Activated naive CD8-positive, alpha-beta T cell treated with anti-CD3 and anti-CD28 coated beads, Interleukin-2, amount 50 U/mL, for 16 hours (primary cell): ENCODE measurements around the gene ZNF33A.
"Not testable (repeated sequence)": the region's sequence is repeated elsewhere in the genome, so short reads cannot be mapped to it uniquely, and the experiment has no call there.

Source experiments
- DNase-seq: peaks from one replicate; pipeline ENCODE4 v3.0.0-alpha.2; 2020; ENCODE audit warnings: low read depth, low spot score

ZNF33A gene

DNA sequence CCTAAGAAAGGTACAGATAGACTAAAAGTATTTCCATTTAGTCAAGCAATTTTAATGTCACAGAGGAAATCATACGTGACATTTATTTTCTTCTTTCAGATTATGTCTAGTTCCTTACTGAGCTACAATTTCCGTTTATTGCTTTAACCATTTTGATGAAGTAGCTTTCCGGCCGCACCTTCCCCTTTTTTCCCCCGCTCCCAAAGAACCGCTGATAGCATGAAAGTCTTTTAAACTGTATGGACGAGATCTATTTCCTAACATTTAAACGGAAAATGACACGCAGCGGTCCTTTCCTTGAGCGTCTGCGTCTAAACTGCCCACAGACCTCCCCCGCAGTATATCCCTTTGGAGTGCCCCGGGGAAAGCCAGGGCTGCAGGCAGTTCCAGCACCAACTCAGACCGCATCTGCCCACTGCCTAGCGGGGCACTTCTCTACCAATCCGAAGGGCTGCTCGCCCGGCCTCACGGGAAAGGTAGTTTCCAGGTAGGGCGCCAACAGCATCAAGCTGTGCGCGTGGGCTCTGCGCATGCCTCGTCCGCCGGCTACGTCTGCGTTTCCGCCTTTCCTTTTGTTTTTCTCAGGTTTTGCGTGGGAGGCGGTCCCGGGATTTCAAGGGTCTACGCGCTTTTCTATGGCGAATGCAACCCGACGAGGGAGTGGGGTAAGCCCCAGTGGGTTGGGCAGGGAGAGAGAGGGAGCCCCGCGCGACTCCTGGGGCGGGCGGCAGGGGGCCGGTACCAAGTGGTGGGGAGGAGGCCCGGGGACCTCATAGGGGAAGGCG is at the start of gene ZNF33A:
ZNF33A (plus strand) TSS at position 557 of the 785 bp plus-strand sequence. CDS start 1,667 bp downstream, outside the sequence.
- DNase-seq: peak; percentile 69

DNA sequence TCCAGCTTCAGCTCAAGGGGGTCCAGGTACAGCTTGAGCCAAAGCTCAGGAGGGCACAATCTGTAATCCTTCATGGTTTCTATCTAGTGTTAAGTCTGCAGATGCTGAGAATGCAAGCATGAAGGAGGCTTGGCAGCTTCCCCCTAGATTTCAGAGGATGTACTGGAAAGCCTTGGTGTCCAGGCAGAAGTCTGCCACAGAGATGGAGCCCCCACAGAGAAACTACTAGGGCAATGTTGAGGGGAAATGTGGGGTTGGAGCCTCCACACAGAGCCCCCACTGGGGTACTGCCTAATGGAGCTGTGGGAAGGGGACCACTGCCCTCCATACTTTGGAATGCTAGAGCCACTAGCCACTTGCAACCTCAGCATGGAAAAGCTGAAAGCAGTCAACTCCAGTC is 45.5 kb upstream of the ZNF33A start:
- no peak for DNase-seq

DNA sequence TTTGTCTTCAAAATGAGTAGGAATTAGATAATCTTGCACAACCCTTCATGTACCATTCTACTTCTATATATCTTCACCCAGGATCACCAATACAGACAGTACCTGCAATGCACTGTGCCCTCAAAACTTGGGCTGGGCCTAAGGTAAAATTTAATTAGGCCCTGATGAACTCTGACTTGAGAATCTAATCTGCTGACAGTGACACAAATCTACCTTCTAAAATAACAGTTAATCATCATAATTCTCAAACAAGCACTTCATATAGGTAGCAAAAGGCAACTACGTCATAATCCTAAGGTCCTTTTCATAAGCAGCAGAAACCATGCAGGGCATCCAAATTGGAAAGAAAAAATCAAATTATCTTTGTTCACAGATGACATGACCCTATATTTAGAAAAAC is 38.1 kb upstream of the ZNF33A start:
- DNase-seq: no peak

DNA sequence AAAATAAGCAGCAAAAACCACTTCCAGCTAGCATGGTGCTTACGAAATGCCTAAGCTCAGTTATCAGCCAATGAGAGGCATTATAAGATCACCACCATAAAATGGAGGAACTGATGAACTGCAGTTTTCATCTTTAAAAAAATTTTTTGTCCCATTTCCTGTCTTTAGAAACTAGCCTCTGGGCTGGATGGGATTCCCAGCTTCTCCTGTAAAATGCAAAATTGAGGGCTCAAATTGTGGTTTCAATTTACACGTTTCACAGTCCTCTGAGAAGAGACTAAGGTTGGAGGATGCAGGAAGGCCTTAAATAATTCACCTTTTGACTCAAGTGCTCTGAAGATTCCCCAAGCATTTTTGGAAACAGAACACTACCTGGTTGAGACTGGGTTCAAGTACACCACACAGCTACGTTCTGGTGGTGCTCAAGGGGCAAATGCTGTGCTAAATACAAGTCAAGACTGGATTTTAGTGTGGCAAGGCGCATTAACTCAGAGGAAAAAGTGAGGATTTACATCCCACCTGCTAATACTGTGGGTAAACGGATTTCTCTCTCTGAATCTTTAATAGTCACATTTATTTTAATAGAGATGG is 35.0 kb upstream of the ZNF33A start:
- DNase-seq: no peak

DNA sequence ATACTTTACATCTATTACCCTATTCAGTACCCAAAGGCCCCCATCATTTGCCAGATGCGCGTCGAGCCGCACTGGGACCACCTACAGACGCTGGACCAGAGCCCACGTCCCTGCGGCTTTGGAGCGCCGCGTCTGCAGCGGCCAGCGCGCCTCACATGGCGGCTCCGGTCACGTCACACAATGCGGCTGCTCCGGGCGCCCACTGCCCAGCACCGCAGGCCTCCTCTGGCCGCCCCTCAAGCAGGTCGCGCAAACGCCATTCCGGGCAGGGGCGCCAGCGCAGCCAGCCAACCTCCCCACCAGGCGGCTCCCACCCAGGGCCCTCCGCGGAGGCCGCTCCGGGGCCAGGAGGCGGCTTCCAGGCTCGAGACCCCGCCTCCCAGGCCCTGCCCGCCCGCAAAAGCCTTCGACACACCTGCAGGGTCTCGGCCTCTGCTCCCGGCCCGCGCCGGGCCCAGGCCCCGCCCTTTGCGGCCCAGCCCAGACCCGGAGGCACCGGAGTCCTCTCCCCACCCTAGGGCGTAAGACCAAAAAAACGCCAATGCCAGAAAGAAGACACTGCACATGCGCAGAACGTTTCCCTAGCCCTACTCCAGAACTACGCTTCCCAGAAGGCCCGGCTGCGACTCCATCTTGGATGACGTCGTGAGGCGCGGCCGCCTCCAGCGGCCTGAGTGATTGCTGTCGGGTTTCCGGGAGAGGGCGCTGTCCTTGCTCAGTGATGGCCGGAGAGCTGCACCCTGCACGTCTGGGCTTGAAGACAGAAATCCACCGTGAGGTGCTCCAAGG is 34.2 kb upstream of the ZNF33A start, which contains the start of gene ZNF25:
ZNF25 (minus strand) TSS at position 557 of the 789 bp plus-strand sequence. CDS start 4,925 bp downstream, outside the sequence.
- DNase-seq: peak; percentile 93

DNA sequence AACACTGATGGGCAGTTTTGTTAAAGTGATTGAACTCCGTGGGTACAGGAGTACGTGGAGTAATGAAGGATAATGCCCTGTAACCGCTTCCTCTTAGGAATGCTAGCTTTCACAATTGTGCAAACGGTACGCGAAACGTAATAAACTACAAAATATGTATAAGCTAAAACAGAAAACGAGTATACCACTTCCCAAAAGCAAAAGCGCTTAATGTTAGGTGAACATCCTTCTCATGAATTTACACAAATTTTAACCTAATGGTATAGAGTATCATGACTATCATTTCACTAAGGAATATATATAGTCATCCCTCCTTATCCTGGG is 33.6 kb upstream of the ZNF33A start:
- no peak for DNase-seq

DNA sequence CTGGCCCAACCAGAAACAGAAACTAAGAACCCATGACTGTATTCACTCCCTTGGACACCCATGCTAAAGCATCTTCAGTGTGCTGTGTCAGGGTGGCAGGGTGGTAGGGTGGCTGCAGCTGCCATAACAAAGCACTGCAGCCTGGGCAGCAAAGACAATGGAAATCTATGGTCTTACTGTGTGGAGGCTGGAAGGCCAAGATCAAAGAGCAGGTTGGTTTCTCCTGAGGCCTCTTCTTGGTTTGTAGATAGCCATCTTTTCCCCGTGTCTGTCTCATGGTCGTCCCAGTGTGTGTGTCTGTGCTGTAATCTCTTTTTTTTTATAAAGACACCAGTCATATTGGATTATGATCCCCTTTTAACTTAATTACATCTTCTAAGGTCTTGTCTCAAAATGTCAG is 18.8 kb upstream of the ZNF33A start:
- no peak for DNase-seq

DNA sequence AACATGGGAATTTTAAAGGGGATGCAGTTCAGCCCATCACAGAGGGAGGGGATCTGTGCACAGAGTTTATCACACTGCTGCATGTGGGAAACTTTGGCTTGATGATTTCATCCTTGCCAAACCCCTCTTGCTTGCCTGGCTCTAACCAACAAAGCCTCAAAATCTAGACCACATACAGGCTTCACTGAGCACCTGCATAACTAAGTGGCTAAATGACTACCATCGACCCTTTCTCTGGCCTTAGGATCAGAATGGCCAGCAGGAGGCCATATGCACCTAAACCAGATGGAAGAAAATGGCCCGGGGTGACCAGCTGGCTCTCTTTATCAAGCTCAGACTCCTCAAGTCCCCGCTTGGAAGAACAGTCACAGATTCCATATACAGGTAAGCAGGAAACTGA is 18.4 kb upstream of the ZNF33A start:
- DNase-seq: no peak

DNA sequence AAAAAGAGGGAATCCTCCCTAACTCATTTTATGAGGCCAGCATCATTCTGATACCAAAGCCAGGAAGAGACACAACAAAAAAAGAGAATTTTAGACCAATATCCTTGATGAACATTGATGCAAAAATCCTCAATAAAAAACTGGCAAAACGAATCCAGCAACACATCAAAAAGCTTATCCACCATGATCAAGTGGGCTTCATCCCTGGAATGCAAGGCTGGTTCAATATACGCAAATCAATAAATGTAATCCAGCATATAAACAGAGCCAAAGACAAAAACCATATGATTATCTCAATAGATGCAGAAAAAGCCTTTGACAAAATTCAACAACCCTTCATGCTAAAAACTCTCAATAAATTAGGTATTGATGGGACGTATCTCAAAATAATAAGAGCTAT is 11.6 kb upstream of the ZNF33A start:
- not testable (repeated sequence) for DNase-seq

DNA sequence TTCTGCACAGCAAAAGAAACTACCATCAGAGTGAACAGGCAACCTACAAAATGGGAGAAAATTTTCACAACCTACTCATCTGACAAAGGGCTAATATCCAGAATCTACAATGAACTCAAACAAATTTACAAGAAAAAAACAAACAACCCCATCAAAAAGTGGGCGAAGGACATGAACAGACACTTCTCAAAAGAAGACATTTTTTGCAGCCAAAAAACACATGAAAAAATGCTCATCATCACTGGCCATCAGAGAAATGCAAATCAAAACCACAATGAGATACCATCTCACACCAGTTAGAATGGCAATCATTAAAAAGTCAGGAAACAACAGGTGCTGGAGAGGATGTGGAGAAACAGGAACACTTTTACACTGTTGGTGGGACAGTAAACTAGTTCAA is 10.0 kb upstream of the ZNF33A start:
- DNase-seq: not testable (repeated sequence)

DNA sequence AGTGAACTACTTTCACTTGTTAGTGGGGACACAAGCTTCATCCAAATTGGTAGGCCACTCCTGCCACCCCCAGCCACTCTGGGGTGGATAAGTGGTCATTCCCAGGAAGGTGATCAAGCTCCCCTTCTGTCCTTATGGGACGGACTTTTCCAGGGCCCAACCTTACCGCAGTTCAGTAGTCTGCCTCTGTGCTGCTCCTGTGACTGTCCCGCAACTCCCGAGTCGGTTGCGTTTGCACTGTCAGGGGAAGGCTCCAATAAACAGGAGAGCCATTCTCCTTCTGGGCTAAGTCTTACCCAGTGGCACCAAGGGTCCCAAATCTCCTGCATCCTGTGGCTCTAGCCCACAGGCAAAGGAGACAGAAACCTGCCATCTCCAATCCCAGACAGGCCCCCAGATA is 7.4 kb upstream of the ZNF33A start:
- DNase-seq: no peak

DNA sequence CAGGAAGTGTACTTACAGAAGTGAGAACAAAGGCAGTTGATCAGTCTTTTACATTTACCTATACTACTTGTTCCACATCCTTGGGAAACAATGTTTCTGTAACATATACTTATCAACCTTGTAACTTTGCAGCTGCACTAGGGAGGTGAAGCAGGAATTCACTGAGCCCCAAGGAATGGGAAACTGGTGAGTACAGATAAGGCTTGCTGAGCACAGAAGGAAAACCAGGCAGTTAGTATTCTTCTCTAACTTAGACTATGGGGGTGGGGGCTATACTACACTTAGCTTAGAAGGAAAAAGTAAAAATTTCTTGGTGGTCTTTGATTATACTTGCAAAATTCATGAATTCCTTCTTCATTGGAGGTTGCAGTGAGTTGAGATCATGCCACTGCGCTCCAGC is 6.9 kb upstream of the ZNF33A start:
- no peak for DNase-seq

DNA sequence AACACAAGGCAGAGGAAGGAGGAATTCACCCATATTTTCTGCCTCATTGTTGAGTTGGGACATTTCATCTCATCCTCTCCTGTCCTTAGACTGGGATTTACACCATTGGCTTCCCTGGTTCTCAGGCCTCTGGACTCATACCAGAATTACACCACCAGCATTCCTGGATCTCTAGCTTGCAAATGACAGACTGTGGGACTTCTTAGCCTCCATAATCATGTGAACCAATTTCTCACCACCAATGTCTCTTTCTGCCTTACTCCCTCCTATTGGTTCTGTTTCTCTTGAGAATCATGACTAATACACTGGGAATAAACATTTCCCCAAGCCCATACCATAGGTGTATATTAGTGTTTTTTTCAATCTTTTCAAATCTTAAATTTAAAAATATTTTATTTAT is 2.9 kb upstream of the ZNF33A start:
- no peak for DNase-seq

DNA sequence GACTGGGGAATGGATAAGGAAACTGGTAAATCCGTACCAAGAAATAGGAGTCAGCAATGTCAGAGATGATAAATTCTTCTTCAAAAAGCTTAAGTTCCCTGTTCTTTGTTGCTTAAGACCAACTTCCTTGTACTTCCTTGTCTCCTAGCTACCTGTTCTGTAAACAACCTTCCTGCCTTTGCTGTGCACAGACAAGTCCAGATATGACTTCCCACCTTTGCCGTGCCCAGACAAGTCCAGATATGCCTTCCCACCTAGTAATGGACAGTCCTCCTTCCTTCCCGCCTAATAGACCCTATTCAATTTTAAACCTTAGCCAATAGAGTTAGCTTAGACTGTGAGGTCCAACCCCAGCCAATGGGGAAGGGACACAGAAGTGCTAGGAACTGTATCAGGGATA is 2.5 kb upstream of the ZNF33A start:
- DNase-seq: no peak

DNA sequence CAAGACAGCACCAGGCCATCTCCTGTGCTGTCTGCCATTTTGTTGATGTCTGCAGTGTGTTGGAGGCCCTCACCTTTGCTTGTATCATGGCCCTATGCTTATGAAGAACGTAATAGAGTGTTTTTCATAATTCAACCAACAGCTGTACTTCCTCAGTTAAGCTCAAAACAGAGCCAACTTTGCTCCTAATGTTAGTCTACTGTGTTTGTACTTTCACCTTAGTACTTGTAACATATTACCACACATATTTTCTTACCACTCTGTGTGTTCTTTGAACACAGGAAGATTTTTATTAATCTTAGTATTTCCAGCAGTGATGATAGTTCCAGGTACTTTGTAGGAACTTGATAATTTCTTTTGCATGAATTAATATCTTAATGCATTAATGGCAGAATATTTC is 5.9 kb downstream of the ZNF33A start:
- no peak for DNase-seq

DNA sequence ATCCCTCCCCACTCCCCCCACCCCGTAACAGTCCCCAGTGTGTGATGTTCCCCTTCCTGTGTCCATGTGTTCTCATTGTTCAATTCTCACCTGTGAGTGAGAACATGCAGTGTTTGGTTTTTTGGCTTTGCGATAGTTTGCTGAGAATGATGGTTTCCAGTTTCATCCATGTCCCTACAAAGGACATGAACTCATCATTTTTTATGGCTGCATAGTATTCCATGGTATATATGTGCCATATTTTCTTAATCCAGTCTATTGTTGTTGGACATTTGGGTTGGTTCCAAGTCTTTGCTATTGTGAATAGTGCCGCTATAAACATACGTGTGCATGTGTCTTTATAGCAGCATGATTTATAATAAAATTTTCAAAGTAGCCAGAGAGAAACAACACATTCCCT is 8.6 kb downstream of the ZNF33A start:
- DNase-seq: not testable (repeated sequence)

DNA sequence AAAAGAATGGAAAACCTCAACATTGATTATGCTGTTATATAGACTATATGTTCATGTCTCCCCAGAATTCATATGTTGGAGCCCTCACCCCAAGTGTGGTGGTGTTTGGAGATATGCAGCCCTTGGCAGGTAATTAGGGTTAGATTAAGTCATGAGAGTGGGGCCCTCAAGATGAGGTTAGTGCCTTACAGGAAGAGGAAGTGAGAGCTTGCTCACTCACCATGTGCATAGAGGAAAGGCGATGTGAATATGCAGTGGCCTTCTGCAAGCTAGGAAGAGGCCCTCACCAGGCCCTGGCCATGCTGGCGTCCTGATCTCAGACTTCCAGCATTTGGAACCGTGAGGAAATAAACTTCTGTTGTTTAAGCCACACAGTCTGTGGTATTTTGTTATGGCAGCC is 14.8 kb downstream of the ZNF33A start:
- DNase-seq: no peak

DNA sequence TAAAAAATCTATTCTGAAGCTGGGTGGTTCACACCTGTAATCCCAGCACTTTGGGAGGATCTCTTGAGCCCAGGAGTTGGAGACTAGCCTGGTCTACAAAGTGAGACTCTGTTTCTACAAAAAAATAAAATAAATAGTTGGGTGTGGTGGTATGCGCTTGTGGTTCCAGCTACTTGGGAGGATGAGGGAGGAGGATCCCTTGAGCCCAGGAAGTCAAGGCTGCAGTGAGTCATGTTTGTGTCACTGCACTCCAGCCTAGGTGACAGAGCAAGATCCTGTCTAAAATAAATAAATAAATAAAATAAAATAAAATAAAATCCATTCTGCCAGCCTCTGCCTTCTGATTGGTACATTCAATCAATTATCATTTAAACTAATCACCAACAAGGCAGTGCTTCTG is 17.5 kb downstream of the ZNF33A start:
- no peak for DNase-seq

DNA sequence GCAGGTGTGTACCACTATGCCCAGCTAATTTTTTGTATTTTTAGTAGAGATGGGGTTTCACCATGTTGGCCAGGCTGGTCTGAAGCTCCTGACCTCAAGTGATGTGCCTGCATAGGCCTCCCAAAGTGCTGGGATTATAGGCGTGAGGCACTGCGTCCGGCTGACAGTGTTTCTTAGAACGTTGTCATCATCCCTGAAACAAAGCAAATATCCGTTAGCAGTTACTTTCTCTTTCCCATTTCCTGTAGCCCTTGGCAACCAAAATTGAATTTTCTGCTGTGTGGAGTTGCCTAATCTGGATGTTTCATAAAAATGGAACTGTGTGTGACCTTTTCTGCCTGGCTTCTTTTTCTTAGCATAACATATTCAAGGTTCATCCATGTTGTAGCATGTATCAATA is 22.4 kb downstream of the ZNF33A start:
- DNase-seq: no peak

DNA sequence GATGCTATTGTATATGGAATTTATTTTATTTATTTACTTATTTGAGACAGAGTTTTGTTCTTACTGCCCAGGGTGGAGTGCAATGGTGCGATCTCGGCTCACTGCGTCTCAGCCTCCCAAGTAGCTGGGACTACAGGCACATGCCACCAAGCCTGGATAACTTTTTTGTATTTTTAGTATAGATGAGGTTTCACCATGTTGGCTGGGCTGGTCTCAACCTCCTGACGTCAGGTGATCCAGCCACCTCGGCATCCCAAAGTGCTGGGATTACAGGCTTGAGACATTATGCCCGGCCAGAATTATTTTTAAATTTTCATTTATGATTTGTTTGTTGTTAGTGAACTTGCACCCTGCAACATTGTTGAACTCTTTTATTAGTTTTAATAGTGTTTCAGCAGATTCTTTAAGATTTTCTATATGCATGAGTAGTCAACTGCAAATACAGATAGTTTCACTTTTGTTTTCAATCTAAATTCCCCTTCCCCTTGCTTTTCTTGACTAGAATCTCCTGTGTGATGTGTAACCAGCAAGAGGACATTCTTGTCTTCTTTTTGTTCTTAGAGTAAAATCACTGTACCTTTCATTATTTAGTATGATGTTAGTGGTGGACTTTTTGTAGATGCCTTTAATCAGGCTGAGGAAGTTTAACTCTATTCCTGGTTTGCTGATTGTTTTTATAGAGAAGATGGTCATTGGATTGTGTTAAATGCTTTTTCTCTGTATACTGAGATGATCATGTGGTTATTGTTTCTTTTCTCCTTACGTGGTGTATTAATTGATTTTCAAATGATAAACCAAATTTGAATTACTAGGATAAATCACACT is 27.8 kb downstream of the ZNF33A start:
- no peak for DNase-seq

DNA sequence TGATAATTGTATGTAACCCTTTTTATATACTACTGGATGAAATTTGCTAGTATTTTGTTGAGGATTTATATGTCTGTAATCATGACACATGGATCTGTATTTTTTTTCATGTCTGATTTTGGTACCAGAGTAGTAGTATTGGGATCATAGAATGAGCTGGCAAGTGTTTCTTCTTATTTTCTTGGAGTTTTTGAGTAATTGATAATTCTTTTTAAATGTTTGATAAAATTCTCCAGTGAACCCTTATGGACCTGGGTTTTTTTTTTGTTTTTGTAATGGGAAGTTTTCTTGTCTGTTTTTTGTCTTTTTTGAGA is 28.4 kb downstream of the ZNF33A start:
- DNase-seq: no peak

DNA sequence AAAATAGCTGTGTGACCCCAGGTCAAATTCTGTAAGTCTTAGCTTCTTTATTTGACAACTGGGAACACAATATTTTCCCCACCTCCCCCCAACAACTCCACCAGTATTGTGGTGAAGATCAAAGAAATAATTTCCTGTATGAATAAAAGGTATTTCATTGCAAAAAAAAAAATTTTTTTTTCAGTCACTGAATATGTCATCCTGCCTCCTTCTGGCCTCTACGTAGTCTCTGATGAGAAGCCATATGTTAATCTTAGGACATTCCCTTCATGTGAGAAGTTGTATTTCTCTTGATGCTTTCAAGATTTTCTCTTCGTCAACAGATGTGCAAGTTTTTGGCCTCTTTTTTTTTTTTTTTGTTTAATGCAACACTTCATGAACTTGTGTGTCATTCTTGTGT is 33.0 kb downstream of the ZNF33A start:
- no peak for DNase-seq
